ENCODE measurements around the gene QDPR.

- TF ChIP-seq CTCF (IDR thresholded peaks at IDR 0.05) (no peak), YY1 (IDR thresholded peaks at IDR 0.05; ENCODE audit: low read depth) (no peak), GATA2 (CRISPR knock-in tag; IDR thresholded peaks at IDR 0.05) (no peak), RAD21 (IDR thresholded peaks at IDR 0.05; ENCODE audit: low read length) (no peak), FOXM1 (IDR thresholded peaks at IDR 0.05; ENCODE audit: low read depth) (no peak), IRF3 (IDR thresholded peaks at IDR 0.05; ENCODE audit: low read depth, low read length) (no peak), POLR2AphosphoS5 (IDR thresholded peaks at IDR 0.05; ENCODE audit: low read depth, low read length) (no peak), TCF12 (IDR thresholded peaks at IDR 0.05) (no peak), EZH2phosphoT487 (IDR thresholded peaks at IDR 0.05; ENCODE audit: borderline replicate concordance, low read depth) (no peak)
- TF ChIP-seq, protein P1, sequence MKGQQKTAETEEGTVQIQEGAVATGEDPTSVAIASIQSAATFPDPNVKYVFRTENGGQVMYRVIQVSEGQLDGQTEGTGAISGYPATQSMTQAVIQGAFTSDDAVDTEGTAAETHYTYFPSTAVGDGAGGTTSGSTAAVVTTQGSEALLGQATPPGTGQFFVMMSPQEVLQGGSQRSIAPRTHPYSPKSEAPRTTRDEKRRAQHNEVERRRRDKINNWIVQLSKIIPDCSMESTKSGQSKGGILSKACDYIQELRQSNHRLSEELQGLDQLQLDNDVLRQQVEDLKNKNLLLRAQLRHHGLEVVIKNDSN (IDR thresholded peaks at IDR 0.05; ENCODE audit: borderline replicate concordance, low read depth) = no peak
- TF ChIP-seq, protein P2, sequence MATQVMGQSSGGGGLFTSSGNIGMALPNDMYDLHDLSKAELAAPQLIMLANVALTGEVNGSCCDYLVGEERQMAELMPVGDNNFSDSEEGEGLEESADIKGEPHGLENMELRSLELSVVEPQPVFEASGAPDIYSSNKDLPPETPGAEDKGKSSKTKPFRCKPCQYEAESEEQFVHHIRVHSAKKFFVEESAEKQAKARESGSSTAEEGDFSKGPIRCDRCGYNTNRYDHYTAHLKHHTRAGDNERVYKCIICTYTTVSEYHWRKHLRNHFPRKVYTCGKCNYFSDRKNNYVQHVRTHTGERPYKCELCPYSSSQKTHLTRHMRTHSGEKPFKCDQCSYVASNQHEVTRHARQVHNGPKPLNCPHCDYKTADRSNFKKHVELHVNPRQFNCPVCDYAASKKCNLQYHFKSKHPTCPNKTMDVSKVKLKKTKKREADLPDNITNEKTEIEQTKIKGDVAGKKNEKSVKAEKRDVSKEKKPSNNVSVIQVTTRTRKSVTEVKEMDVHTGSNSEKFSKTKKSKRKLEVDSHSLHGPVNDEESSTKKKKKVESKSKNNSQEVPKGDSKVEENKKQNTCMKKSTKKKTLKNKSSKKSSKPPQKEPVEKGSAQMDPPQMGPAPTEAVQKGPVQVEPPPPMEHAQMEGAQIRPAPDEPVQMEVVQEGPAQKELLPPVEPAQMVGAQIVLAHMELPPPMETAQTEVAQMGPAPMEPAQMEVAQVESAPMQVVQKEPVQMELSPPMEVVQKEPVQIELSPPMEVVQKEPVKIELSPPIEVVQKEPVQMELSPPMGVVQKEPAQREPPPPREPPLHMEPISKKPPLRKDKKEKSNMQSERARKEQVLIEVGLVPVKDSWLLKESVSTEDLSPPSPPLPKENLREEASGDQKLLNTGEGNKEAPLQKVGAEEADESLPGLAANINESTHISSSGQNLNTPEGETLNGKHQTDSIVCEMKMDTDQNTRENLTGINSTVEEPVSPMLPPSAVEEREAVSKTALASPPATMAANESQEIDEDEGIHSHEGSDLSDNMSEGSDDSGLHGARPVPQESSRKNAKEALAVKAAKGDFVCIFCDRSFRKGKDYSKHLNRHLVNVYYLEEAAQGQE (IDR thresholded peaks at IDR 0.05; ENCODE audit: low read depth, low read length) = no peak
Observed at GRCh38 chr4:17535242-17535641, 23.4 kb upstream of the QDPR start.
